HG03095 (cell line): ENCODE measurements around the gene ATG16L1.

Source experiments
- ATAC-seq: cut with Tn5 transposase; IDR thresholded peaks from one replicate; pipeline ENCODE4 v1.9.1; 2021; ENCODE audit warnings: moderate library complexity; ENCODE audit not compliant: unreplicated experiment

The ATG16L1 gene

DNA sequence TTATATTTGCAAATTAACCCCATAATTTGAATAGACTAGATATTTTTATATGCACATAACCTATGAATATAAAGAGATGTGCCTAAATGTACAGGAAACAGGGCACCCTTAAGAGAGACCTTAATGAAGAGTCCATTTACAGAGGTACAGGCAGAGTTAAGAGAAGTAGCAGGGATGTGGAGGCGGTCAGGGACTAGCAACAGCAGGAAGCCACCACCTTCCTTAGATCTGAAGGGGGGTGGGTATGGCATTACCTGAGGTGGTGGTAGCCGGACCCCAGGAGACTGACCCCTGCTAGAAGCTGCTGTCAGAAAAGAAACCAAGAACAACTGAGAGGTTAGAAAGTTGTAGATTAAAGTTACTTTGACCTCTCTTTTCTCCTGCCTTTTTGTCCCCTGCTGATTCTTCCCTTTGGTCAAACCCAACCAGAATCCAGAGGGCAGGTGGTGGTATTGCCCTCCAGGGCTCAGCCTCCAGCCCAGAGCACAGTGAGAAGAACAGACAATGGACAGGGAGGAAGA, 24.9 kb upstream of the ATG16L1 start:
- ATAC-seq = no peak

DNA sequence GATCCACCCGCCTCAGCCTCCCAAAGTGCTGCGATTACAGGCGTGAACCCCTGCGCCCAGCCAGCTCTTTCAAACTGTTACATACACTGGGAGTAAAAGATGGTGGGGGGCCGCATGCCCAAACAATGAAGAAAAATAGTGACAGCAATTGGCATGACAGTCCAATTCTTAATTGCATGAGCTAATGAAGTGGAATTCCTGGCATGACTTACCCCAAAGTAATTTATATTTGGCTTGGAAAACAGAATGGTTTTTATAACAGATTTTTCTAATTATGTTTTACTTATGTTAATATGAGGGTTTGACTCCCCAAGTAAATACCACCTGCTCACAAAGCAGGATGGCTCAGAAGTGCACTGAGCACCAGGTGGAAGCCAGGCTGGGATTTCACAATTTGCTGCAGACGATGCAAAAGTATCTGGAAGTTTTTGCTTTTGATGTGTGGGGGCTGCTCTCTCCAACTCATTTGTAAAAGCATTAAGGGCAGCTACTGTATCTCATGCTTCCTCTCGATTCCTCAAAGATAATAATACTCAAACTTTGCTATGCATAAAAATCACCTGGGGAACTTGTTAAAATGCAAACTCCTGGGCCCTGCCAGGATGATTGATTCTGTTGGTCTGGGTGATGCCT, 24.0 kb upstream of the ATG16L1 start:
- no peak for ATAC-seq

DNA sequence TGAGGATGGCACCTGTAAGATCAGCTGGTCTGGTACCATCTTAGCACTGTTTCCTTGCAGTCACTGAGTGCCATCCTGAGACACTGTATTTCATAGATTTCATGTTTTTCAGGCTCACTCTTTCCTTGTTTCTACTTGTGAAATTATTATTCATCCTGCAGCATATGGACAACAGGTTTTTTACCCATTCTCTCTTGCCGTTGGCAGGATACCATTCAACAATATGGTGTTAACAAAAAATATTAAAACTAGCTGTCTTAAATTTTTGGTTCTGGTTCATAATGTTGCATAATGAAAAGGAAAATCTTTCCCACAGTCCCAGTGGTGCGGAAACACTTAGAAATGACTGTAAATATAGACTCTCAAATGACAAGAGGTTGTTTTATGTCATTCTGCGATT, 23.1 kb upstream of the ATG16L1 start:
- no peak for ATAC-seq

DNA sequence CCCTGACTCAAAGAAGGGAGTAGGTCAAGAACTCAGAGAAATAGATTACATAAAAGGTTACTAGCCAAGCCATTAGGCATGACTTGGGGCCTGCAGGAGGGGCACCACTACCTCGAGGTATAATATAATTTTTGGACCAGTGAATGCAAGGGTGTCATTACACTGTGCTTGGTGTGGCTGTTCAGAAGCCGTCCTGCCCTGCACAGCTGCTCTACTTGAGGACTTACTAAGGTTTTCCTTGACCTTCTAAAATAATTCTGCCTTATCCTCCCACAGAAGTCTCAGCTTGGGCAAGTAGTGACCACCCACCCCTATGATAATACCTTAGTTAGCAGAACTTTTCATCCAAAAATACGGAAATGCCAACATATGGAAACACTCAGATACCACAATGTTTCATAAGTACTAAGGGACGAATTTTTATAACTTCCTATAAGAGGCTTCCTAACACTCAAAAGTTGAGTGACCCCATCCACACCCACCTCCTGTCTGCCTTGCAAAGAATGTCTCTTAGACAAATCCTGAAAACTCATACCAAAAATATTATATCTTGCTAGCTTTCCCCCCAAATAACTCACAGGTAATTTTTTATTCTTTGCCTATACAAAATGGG, 17.7 kb upstream of the ATG16L1 start:
- no peak for ATAC-seq

DNA sequence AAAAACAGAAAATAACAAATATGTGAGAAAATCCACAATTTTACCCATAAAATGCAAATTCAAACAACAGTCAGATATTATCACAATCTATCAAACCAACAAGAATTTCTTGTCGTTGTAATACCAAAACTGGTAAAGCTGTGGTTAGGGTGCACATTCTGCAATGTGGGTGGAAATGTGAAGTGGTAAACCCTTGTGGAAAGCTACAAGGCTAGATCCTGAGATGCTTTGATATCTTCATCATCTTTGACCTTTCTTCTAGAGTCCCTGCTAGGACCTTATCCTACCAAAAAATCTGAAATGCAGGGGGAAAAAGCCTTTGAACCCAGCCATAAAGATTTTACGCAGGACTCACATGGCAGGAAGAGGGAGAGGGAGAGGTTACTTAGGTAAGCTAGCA, 17.2 kb upstream of the ATG16L1 start:
- ATAC-seq = no peak

DNA sequence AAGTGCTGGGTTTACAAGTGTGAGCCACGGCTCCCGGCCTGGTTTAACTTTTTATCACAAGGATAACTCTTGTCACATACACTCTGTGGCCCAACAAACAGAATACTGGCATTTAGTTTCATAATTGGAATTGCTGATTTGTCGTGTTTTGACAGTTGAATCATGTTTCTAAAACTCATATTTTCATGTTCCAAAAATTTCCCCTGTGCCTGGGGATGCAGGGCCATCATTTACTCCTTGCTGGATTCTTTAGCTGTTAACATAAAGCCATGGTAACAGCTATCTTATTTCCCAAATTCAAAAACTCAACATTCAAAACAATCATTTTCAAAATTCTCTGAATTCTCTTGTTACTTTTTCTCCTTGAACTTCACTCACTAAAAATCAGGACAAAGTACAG, 16.5 kb upstream of the ATG16L1 start:
- ATAC-seq = no peak

DNA sequence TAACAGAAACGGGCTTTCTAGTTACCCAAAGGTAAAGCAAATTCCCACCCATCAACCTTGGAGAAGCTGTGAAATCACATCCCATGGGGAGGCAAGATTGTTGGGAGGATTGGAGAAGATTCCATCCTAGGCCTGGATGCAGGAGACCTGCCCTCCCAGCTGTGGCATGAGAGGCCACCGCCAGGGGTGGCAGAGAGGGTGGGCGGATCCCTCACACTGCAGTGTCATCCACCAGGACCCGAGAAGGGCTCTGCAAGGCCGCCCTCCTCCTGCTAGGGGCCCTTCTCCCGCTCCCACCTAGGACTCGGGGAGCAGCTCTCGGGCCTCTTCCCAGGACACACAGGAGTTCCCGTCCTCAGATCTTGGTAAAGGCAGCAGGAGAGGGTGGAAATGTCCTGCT, 15.5 kb upstream of the ATG16L1 start:
- no peak for ATAC-seq

DNA sequence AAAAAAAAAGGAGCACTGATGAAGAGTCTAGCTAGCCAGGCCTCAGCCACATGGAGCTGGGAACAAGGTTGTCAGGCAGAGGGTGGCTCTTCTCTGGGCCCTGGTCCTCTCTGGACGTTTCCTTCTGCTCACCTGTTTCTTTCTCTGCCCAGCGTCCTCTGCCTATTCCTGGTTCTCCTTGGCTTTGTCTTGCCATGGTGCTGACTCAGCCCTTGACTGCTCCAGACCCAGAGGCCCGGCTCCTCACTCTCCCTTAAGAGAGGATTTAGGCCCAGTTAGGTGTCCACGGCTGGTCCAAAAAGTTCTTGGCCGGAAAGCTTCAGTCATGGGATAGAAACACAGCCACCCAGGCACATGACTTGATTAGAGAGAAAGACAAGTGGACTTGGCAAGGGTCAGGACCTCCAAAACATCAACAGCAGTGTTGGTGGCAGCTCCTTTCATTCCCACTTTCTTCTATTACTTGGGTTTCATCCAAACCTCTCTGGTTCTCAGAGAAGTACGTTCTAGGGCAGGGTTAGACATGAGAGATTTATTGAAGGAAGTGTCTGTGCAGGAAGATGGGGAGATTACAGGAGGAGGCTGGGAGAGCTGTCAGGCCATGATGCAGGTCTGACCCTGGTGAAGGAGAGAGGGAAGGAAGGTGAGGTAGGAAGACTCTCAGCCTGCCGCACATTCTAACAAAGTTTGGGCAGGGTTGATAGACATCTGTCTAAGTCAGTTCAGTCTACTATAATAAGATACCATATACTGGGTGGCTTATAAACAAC, 14.5 kb upstream of the ATG16L1 start:
- ATAC-seq = no peak

DNA sequence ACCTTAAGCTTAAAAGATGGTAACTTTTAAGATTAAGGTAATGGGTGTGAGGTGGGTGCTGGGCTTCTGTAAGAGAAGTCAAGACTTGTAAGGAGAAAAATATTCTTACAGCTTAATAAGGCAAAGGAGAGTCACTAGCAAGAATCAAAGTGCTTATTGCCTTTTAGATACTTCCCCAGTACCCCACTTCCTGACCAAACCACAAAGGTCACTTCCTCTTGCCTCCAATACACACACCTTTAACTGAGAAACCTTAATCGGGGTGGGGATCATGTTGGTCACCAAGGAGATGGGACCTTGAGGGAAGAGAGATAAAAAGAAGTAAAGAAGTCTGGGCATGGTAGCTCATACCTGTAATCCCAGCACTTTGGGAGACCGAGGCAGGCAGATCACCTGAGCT, 10.6 kb upstream of the ATG16L1 start:
- ATAC-seq = no peak

DNA sequence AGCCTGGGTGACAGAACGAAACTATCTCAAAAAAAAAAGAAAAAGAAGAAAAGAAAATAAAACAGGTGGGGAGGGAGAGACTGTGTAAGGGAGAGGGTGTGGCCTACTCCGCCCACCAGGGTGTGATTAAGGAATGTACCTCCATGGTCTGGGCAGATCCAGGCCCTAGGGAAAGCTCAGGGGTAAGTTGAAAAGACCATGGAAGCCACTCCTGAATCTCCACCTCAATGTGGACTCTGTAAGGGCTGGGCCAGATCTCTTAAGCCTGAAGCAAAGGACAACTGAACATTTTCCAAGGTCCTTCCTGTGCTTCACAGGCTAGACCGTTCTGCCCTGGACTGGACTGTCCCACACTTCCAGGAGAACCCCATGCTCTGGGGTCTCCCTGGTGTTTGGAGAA, 9.7 kb upstream of the ATG16L1 start:
- ATAC-seq = no peak

DNA sequence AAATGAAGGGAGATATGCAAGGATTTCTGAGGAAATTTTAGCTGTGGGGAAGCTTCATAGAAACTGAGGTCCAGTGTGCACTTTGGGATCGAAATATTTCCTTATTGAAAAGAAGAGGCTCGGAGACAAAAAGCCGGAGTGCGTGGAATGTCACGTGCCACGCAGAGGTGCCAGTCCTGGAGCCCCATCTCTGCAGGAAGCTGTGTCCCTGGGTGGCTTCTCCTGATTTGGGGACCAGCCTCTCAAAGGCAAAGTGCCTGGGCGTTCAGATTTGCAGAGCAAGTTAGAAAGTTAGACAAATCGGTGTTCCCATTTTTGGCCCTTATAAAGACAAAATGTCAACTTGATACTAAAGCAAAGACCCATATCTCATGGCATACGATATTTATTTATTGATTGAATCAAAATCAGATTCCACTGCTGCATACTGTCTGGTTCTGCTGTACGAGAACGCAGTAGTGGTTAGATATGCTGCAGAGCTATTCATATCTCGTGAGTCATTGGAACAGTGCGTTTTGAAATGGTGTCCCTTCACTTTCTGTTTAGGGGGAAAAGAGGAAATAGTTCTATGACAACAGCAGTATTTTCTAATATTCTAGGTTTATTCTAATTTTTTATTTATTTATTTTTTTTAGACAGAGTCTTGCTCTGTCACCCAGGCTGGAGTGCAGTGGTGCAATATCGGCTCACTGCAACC, 9.1 kb upstream of the ATG16L1 start:
- ATAC-seq = no peak

DNA sequence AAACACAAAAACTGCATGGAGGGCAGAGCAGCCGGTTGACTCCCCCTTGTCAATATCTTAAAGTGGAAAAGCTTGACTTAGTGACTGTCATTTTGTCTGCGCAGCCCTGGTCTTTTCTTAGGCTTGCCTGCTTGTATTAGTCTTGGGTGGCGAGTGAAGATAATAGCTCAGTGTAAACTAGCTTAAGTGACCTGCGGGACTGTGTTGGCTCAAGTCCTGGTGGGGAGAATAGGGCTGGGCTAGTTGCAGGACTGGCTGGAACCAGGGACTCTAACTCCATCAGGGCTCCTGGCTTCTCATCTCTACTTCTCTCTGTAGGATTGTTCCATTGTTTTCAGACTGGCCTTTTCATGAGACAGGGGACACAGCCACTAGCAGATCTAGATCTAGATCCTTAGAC, 8.1 kb upstream of the ATG16L1 start:
- no peak for ATAC-seq

DNA sequence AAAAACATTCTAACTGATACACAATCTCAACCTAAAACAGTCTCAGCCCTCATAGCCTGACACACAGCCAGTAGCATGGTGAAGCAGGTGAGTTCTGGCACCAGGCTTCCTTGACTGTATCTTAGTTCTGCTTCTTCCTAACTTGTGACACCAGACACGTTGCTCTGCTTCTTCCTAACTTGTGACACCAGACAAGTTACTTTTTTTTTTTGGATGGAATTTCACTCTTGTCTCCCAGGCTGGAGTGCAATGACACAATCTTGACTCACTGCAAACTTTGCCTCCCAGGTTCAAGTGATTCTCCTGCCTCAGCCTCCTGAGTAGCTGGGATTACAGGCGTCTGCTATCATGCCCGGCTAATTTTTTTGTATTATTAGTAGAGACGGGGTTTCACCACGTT, 6.7 kb upstream of the ATG16L1 start:
- ATAC-seq = no peak

DNA sequence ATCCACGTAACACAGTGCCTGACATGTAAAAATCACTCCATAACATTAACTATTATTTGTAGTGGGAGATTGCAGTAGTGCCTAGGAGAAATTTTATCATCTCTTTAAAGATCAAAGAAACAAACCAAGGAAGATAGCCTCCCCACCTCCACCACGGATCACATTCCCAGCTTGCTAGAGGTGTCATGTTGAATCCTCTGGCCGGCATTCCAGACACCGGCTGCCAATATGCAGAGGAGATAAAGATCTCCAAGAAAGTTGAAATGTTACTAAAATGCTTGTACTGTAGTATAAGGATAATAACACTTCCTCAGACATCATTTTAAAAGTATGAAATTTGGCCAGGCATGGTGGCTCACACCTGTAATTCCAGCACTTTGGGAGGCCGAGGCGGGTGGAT, 6.1 kb upstream of the ATG16L1 start:
- no peak for ATAC-seq

DNA sequence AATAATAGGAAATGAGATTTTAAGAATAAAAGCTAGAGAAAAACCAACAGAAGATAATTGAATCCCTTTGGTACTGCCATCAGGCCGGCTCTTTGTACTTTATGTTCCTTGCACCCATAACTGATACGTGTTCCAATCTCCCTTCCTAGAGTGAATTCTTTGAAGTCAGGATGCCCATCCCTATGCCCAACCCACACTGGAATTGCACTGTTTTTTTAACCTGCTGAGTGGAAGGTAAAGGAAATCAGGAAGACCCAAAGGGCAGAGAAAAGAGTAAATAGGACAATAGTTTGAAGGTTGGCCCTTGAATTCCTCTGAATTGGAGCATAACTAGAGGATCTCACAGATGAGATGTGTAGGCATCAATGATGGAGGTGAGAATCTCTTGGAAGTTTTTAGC, 4.4 kb upstream of the ATG16L1 start:
- no peak for ATAC-seq

DNA sequence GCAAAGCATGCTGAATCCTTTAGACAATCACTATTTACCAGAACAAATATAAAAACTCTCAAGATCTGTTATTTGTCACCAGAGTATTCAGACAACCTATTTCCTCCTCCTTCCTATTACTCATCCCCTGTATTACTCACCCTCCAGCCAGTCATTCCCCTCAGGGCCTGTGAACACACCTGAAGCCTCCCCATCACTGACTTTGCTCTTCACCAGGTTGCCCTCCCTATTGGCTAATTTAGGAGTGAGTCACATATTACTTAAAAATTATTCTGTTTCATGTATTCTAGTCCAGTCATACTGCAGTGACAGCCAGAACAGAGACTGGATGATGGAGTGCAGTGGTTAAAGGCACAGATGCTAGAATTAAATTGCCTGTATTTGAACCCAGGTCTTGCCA, 3.7 kb upstream of the ATG16L1 start:
- ATAC-seq = no peak

DNA sequence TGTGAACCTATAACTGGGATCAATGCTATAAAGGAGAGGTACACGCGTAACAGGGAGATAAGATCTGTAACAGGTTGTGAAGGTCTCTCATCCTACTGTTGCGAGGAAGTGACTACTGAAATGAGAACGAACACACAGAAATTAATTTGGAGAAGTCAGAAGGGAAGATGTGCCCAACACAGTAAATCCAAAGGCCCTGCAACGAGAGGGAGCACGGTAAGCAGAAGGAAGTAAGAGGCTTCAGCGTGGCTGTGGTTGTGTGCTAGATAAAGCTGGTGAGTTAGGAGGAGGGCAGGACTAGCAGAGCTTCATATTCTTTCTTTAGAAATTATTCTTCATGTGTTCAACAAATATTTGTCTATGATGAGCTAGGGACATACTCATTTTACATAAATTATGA, 2.5 kb upstream of the ATG16L1 start:
- ATAC-seq = no peak

DNA sequence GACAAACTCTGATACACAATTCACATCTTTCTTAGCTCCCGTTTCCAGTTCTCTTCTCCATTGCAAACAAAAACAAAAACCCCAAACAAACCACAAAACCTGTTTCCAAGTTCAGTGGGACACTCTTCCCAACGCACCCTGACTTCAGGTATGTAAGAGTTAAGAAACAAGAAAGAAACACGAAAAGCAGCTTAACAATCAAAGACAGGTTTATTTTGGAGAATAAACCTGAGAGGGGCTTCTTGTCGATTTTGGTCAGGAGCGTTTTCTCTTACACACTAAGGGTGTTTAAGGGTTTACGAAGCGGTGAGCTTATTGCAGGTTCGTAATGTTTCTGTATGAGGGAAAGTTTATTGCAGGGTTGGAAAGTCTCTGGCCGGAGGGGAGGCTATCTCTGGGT, 905 bp upstream of the ATG16L1 start:
- ATAC-seq = no peak

DNA sequence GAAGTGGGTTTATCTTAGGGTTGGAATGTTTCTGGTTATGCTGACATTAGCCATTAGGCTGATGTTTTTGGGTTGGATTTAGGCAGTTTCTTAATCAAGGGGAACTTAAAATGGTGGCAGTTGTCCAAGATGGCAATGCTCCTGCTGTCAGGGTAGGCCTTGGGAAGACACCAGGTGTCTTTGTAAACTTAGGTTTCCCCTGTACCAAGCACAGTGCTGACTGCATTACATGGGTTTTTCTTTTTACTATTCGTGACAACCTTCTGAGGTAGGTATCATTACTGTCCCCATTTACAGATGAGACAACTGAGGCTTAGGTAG, 528 bp upstream of the ATG16L1 start:
- no peak for ATAC-seq

DNA sequence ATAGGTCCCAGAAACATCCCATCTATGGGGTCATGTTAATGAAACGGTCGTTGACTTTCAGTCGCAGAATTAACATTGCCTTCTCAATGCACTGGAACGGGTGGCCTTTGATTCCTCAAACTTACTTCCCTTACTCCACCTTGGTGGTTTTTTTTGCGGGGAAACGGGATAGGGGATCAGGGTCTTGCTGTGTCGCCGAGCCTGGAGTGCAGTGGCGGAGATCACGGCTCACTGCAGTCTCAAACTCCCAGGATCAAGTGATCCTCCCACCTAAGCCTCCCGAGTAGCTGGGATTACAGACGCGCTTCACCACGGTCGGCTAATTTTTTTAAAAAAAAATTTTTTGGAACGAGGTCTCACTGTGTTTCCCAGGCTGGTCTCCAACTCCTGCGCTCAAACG, 754 bp downstream of the ATG16L1 start:
- no peak for ATAC-seq

DNA sequence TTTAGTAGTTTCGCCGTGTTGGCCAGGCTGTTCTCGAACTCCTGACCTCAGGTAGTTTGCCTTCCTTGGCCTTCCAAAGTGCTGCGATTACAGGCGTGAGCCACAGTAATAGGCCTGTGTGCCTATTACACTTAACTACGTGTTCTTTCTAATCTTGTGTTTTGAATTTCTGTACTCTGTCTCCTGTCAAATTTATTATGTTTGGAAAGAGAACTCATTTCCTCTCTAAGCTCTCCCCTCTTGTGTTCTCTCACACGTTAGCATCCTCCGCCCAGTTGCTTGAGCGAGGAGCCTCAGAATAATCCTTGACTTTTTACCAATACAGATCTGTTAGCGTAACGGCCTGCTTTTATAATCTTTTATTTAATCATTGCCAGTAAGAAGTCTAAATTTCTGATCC, 3.7 kb downstream of the ATG16L1 start:
- no peak for ATAC-seq

DNA sequence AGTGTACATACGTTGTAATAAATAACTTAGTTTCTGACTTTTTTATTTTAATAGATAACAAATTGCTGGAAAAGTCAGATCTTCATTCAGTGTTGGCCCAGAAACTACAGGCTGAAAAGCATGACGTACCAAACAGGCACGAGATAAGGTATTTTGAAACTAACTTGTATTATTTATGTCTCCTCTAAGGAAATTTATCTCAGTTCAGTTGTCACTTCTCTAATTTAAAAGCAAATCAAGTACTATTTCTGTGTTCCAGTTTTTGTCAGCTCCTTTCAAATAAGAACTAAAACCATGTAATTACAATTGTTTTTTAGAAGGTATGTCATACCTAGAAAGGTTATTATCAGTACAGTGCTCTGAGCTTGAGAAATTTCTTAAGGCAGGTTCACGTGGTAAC, 4.6 kb downstream of the ATG16L1 start:
- no peak for ATAC-seq
